ENCODE results near the gene BGN. TPM values are rescaled to one million over a fixed set of nuclear protein-coding genes. Genes with fewer than 3 reads are reported as not detected.

BGN gene
- total and polyA plus RNA-seq, 2 experiments from 2014 or later = 0.87 to 1.8 TPM

- Mint-ChIP-seq H3K9me3 (no peaks in the 10 kb centered on the region), H3K27ac (no peak overlapping the region), H3K4me3 (no peak overlapping the region), H3K27me3 (ENCODE audit: insufficient read depth, low read depth, poor library complexity) (peaks cover 2% of the 10 kb centered on the region), H3K36me3 (ENCODE audit: low read depth) (no peaks in the 10 kb centered on the region), H3K4me1 (no peaks in the 10 kb centered on the region)
- Histone ChIP-seq H2AFZ (no peak overlapping the region), H3K36me3 (ENCODE audit: insufficient read depth) (no peaks in the 10 kb centered on the region), H3K4me3 (no peak overlapping the region), H3K4me2 (no peak overlapping the region), H3K27me3 (ENCODE audit: insufficient read depth) (no peaks in the 10 kb centered on the region), H3F3A (replicated peaks; ENCODE audit: low read depth) (no peaks in the 10 kb centered on the region), H3K27ac (ENCODE audit: low read depth) (no peak overlapping the region), H3K9me2 (ENCODE audit: insufficient read depth) (no peaks in the 10 kb centered on the region), H4K20me1 (replicated peaks; ENCODE audit: insufficient read depth) (no peaks in the 10 kb centered on the region), H3K4me1 (ENCODE audit: insufficient read depth) (no peaks in the 10 kb centered on the region), H3K79me2 (replicated peaks; ENCODE audit: insufficient read depth) (no peaks in the 10 kb centered on the region)
- TF ChIP-seq EZH2phosphoT487 (IDR thresholded peaks at IDR 0.05; ENCODE audit: unreplicated experiment) (no peak), NANOG (IDR thresholded peaks at IDR 0.05; ENCODE audit: borderline replicate concordance) (no peak), CTCF (conservative IDR thresholded peaks at IDR 0.05; ENCODE audit: low read depth in 2 of 2) (peak; percentile 53 to 76)
- peak; percentile 68 for DNase-seq (ENCODE audit: low spot score)
- ATAC-seq = peak; percentile 91
Measured at GRCh38 chrX:153554519-153555167, 59.9 kb downstream of the BGN start.

- no peaks in the 10 kb centered on the region for H3K4me1 Mint-ChIP-seq
- H3F3A ChIP-seq (replicated peaks; ENCODE audit: low read depth) = no peaks in the 10 kb centered on the region
- no peaks in the 10 kb centered on the region for H3K79me2 ChIP-seq (replicated peaks; ENCODE audit: insufficient read depth)
- no peaks in the 10 kb centered on the region for H3K27me3 ChIP-seq (ENCODE audit: insufficient read depth)
- no peak overlapping the region for H3K27ac Mint-ChIP-seq
- no peak overlapping the region for H3K4me2 ChIP-seq
- no peak overlapping the region for H3K27ac ChIP-seq (ENCODE audit: low read depth)
- no peak overlapping the region for H2AFZ ChIP-seq
- ATAC-seq = no peak
- no peaks in the 10 kb centered on the region for H3K9me3 Mint-ChIP-seq
- H3K4me1 ChIP-seq (ENCODE audit: insufficient read depth) = no peaks in the 10 kb centered on the region
- peaks cover 5% of the 10 kb centered on the region for H3K27me3 Mint-ChIP-seq (ENCODE audit: insufficient read depth, low read depth, poor library complexity)
- H3K9me2 ChIP-seq (ENCODE audit: insufficient read depth) = no peaks in the 10 kb centered on the region
- H3K4me3 Mint-ChIP-seq = no peak overlapping the region
- DNase-seq (ENCODE audit: low spot score) = no peak
- H3K4me3 ChIP-seq = no peak overlapping the region
- no peaks in the 10 kb centered on the region for H3K36me3 Mint-ChIP-seq (ENCODE audit: low read depth)
- H3K36me3 ChIP-seq (ENCODE audit: insufficient read depth) = no peaks in the 10 kb centered on the region
- no peaks in the 10 kb centered on the region for H4K20me1 ChIP-seq (replicated peaks; ENCODE audit: insufficient read depth)
- TF ChIP-seq REST (IDR thresholded peaks at IDR 0.05; ENCODE audit: unreplicated experiment) = no peak
- TF ChIP-seq EZH2phosphoT487 (IDR thresholded peaks at IDR 0.05; ENCODE audit: unreplicated experiment) = no peak
- TF ChIP-seq CTCF (conservative IDR thresholded peaks at IDR 0.05; ENCODE audit: low read depth in 2 of 2) = no peak
- no peak for TF ChIP-seq ZNF331 (CRISPR knock-in tag; IDR thresholded peaks at IDR 0.05; ENCODE audit: low read depth)
- TF ChIP-seq NANOG (IDR thresholded peaks at IDR 0.05; ENCODE audit: borderline replicate concordance) = no peak
- no peak for TF ChIP-seq EZH2 (IDR thresholded peaks at IDR 0.05; ENCODE audit: low read depth, unreplicated experiment)
Measured at GRCh38 chrX:153556767-153557166, 62.0 kb downstream of the BGN start.

Data from GM23338 (cell line).